HCT116 (cell line): ENCODE results near the gene KRTAP5-3.

Source experiments
- EZH2phosphoT487 ChIP-seq: fragments of 200-600 bp; IDR thresholded peaks from 2 replicates; pipeline ENCODE4 v1.6.1; 2018; ENCODE audit warnings: antibody characterized with exemption, borderline replicate concordance
- POLR2AphosphoS5 ChIP-seq: IDR thresholded peaks from 2 replicates; pipeline ENCODE4 v1.6.1; 2011; ENCODE audit warnings: mild to moderate bottlenecking, low read depth, low read length, moderate library complexity
- TF ChIP-seq, protein P1 (sequence below): IDR thresholded peaks from 2 replicates; pipeline ENCODE4 v1.6.1; 2012

DNA sequence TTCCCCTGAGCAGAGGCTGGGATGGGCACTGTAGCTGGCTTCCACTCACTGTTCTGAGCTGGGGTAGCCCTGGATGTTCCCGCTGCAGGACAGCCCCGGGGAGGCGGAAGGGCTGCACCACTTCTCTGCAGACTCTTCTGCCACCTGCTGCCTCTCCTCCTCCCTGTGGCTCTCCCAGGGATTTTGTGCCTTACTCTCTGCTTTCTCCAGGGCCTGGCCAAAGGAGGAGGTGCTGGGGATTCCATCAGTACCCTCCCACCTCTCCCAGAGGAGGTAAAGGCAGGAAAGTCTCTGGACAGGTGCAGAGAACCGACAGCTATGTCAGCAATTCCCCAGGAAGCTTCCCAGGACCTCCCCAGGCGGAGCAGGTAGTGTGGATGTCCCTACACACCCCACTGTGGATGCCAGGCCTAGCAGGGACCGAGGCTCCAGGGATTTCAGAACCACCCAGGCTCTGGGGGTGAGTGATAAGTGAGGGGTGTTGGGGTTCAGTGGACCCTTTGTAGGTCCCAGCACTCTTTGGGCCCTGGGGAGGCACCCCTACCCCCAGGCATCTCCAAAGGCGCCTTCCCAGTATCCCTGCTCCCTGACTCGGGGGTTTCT, 47.5 kb downstream of the KRTAP5-3 start:
- TF ChIP-seq POLR2AphosphoS5, result no peak
- no peak for TF ChIP-seq EZH2phosphoT487
- TF ChIP-seq, protein P1, sequence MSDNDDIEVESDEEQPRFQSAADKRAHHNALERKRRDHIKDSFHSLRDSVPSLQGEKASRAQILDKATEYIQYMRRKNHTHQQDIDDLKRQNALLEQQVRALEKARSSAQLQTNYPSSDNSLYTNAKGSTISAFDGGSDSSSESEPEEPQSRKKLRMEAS, result no peak
